CD4-positive, alpha-beta T cell treated with Interleukin-6 at 100 ng/mL for 8 hours (primary cell): ENCODE data around the gene AMMECR1.

Source experiments
- DNase-seq: peaks from one replicate; pipeline ENCODE4 v3.0.0-alpha.2; 2020; ENCODE audit warnings: mixed read lengths, low spot score

AMMECR1 gene

DNA sequence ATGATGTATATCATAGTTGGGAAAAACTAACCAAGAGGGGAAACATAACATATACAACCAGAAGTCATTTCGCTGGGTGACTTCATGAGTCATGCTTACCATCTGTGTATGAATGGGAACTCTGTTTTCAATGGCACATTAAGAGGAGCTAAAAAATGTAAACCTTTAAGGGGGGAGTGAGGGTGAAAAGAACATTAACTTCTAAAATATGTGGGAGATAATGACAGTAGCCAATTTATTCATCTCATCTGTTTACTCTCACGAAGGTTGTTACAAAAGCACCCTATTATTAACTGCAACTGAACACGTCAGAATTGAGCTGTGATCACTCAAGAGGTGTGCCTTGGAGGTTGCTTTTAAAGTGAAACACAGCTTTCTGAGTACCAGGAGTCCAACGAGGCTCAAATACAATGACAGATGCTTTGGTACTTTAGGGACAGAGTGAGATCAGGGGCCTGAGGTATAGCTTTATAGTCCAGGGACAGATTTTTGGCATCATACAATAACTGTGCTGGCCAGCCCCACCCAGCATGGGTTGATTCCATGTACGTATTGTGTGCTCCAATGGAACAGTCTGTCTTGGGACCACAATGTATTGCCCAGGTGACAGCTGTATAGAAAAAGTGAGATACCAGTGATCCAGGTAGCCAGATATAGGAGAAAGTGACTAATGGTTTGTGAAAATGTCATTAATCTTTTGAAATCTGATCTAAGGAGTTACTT lies 107.3 kb downstream of the AMMECR1 start:
- no peak for DNase-seq

DNA sequence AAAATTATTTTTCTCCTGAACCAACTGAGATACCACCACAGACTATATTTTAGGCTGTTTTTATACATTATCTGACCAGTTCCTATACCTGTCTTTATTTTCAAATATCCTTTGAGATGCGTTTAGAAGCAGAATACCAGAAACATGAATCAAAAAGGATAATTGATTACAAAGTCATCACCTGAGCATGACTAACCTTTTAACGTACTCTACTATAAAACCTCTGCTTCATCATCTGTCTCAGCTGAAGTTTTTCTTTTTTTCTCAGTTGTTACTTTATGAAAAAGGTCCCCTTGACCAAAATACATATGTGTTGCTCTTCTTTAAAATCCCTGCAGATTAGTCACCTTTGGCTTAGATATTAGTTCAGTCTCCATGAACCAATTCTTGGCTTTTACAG lies 109.8 kb downstream of the AMMECR1 start:
- DNase-seq = no peak

DNA sequence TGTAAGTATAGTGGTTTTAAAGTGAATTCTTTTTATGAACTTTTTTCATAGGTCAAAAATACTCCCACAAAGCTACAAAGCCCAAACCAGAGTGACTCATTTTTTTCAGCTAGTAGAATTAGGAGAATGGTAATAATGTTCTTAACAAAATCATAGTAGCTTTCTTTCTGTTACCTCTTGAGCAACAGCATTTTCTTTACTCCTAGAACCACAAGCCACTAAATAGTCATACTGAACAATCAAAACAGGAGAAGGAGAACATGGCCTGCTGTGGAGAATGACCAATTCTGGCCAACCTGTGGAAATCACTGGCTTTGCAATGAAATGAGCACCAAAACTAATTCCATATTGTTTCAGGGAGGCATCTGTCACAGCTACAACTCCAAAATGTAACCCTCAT lies 112.9 kb downstream of the AMMECR1 start:
- DNase-seq = no peak

GRCh38 chrX:110201799-110202198 lies 116.1 kb downstream of the AMMECR1 start:
- DNase-seq = no peak

- DNase-seq = no peak
Measured at GRCh38 chrX:110194977-110195376, 122.9 kb downstream of the AMMECR1 start.

- no peak for DNase-seq
Measured at GRCh38 chrX:110192516-110192915, 125.4 kb downstream of the AMMECR1 start.

DNA sequence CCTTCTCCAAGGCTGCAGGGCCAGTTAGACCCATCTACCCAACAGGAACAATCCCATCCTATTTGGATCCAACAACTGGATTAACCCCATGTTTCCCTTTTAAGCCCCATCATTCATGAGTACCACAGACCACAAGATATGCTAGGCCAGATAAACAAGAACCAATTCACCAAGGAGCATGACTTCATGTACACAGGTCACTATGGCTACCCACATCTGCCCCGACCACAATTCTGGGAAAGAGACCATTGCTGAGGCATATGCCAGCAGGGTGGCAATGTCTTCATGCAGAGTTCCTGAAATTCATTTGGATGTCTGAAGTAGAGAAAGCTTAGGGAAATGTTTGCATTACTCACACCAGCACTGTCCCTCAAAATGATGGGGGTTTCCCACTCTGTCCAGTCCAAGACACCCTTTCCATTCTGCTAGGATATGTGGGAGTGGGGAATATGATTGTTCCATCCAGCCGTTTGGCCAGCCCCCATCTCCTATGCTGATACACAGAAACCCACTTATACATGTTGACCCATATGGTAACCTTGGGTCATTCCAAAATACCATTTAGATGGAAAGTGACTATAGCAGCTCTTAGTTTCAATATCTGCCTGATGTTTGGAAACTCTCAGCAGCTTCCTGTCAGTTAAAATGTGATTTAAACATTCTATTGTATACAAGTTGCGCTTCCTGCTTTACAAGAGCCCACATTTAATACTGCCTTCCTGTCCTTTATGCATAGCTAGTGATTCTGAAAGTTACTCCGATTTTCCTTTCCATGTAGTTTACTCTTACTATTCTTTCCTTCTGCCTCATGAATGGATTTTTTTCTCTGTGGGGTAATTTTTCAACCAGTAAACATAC lies 129.0 kb downstream of the AMMECR1 start:
- no peak for DNase-seq

- no peak for DNase-seq
Measured at GRCh38 chrX:110183314-110183713, 134.6 kb downstream of the AMMECR1 start.

DNA sequence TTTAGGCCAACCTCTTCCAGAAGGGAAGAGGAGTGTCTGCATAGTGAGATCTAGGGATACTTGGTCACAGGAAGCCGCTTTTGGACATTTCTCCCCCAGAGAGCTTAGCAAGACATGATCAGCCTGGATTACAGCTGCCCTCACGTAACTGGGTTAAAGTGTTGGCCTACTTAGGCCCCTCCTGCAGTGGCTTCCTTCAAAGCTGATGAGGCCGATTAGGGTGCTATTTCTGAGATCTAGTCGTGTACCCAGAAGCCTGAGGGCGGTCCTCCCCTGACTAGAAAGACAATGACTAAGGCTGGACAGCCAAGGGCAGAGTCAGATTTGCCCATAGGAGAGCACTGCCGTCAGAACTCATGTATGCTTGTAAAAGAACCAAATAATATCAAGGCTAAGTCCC lies 135.0 kb downstream of the AMMECR1 start:
- no peak for DNase-seq

DNA sequence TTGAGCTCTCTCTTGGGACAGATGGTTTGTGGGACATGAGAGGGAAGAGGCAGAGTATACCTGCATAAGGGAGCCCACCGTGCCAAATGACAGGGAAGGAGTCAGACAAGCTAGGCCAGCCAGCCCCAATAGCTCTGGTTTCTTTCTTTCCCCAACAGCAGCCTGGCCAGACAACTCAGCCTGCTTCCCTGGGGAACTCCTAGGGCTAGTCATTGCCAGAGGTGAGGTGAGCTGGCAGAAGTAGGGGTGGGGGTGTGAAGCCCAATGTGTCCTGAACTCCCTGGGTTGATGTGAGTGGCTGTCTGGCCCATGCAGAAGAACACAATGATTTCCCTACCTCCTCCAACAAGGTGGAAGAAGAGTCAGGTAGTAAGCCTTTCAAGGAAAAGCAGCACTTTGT lies 135.5 kb downstream of the AMMECR1 start:
- DNase-seq = no peak

GRCh38 chrX:110181459-110182137 lies 136.3 kb downstream of the AMMECR1 start:
- DNase-seq = no peak

DNA sequence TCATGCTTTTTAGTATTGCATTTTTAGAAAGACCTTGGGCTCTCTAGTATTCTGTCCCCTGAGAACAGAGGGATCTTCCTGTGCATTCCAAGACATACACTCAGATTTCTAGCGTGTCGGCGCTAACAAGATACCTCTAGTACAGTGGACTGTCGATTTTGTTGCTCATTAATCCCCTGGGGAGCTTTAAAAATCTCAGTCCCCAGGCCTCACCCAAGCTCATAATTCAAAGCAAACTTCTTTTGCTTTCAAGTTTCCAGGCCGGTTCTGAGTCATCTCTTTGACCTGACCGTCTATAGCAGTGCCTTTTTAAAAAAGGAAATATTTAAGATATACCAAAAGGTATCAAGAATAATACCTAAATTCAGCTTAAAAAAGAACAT lies 137.0 kb downstream of the AMMECR1 start:
- no peak for DNase-seq

GRCh38 chrX:110180176-110180927 lies 137.5 kb downstream of the AMMECR1 start:
- no peak for DNase-seq

DNA sequence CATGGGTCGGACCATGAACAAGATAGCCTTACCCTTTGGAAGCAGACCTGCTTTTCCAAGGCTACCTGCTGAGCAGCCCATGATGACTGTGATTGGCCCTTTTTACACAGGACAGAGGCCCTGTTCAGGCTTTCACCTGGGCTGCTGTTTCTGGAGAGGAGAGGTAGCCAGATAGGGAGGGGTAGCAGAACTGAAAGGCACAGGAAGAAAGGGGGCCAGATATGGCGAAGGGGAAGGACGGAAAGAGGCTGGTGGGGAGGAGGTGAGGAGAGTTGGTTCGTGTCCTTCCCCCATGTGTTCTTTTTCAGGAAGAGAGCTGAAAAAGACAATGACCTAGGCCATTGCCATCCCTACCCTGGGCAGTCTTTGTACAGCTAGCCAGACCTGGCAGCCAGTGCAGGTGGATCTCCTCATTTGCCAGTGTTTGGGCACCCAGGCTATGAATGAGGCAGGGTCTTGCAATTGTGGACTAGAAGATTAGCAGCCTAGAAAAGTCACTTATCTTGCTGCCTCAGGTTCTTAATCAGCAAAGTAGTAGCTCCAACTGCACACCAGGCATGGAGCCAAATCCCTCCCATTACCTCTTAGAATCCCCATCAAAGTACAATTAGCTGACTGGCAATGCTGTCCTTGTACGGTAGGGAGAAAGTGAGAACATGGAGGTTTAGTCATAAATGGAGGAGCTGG lies 139.6 kb downstream of the AMMECR1 start:
- DNase-seq = no peak

DNA sequence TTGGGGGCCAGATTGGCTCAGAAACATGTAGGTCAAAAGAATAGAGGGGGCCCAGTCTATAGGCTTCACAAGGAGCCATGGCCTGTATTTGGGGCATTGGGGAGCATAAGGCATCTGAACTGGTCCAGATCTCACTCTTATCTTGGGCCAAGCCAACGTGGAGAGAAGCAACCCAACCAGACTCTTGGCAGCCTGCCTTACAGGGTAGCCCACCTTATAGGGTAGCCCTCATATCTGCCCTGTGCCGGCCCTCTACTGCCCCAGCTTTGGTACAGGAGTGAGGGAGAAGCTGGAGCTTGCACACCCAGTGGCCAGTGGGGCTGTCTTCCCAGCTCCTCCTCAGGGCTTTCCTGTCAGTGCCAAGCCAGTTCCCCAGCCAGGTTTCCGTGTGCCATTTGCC lies 142.2 kb downstream of the AMMECR1 start:
- no peak for DNase-seq

DNA sequence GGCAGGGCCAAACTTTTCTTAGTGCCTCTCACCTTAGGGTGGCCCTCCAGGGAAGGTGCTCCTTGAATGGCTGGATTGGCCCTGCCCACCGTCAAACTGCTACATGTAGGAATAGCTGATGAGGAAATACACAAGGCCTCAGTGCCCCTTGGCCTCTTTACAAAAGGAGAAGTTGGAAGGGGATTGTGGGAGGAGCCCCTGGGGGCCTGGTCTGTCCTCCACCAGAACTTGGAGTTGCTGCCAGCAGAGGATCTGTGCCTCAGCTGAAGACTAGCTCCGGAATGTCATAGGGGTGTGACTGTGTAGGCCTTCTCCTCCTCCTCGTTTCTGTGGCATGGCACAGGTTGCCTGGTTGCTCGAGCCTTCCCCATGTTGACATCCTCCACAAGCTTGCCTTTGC lies 142.7 kb downstream of the AMMECR1 start:
- no peak for DNase-seq

- no peak for DNase-seq
Measured at GRCh38 chrX:110173192-110174175, 144.4 kb downstream of the AMMECR1 start.

DNA sequence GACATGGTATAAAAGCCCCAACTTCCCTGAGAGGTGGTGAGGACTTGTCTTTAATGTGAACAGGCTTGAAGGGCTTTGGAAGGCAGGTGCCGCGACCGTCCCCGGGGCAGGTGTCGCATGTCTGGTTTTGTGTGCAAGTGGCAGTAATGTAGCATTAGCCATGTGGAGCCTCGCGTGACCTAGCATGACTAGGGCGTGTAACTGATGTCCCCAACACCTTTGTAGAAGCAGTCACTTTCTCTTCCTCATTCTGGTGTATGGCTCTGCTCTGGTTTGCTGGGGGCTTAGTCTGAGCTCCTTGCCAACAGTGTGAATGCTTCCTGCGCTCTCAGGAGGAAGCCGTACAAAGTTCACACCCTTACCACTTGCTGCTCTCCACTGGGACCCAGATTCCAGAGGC lies 145.7 kb downstream of the AMMECR1 start:
- DNase-seq = no peak

DNA sequence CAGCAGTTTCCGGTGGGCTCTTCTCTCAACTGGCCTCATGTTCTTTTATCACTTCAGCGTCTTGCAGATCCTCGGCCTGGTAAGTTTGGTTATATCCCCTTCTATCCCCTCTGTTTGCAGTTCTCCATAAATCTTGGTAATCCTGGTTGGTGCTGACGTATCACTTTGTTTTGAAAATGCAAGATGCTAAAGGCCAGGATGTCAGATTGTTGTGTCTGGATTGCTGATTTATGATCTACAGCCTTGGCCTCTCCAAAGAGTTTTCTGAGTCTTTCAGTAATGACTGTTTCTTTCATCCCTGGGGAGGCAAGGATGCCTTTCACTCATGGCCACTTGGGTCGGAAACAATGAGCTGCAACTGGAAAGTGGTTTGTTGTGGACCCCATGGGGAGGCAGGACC lies 146.4 kb downstream of the AMMECR1 start:
- no peak for DNase-seq

DNA sequence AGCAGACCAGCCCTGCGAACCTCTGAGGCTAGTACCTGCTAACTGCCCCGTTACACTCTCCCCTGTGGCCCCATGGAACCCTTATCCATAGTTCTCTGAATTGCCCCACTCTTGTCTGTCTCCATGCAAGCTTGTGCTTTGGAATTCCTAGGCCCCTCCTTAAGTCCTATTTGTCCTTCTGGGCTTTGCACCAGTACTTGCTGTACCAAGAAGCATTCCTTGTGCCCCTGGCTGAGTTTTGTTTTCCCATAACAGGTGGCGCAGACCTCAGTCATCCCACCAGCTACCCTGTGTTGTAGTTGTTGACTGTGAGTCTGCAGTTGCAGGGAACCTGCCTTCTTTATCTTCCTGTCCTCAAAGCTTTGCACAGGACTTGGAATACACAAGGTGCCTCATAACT lies 147.9 kb downstream of the AMMECR1 start:
- DNase-seq = no peak
